ENCODE results near the gene PEX19.

GRCh38 chr1:160282807-160283206 is 2.1 kb downstream of the PEX19 start:
- TF ChIP-seq CTCF (IDR thresholded peaks at IDR 0.05; ENCODE audit: low read depth, low read length) (no peak), POLR2A (IDR thresholded peaks at IDR 0.05; ENCODE audit: extremely low read depth, insufficient read length) (no peak), MAX (IDR thresholded peaks at IDR 0.05; ENCODE audit: low read depth, low read length) (no peak)
